ENCODE data around the gene AP2S1. TPM values are rescaled to one million over a fixed set of nuclear protein-coding genes. Genes with fewer than 3 reads are reported as not detected.

AP2S1 gene
- polyA plus RNA-seq, 1 donor, result 78.8 TPM

Other genes starting within 250 kb of the AP2S1 start
- gene CALM3, start 249.5 kb downstream of the AP2S1 start, polyA plus RNA-seq, result 401 TPM
- 4.8 TPM for gene PTGIR, start 225.8 kb downstream of the AP2S1 start, polyA plus RNA-seq
- gene GNG8, start 214.6 kb downstream of the AP2S1 start, polyA plus RNA-seq, result 4.6 TPM
- 13.7 TPM for gene DACT3, start 189.7 kb downstream of the AP2S1 start, polyA plus RNA-seq
- gene PRKD2, start 133.7 kb downstream of the AP2S1 start, polyA plus RNA-seq, result 44.5 TPM
- 17.4 TPM for gene FKRP, start 104.8 kb downstream of the AP2S1 start, polyA plus RNA-seq
- 68.1 TPM for gene STRN4, start 104.4 kb downstream of the AP2S1 start, polyA plus RNA-seq
- 84.9 TPM for gene SLC1A5, start 62.3 kb downstream of the AP2S1 start, polyA plus RNA-seq
- gene ARHGAP35, start 10.2 kb upstream of the AP2S1 start, polyA plus RNA-seq, result 42.8 TPM
- 0.49 TPM for gene NPAS1, start 169.0 kb upstream of the AP2S1 start, polyA plus RNA-seq
- gene TMEM160, start 197.8 kb upstream of the AP2S1 start, polyA plus RNA-seq, result 12.8 TPM